Measurements from ENCODE around the gene LRRK2. TPM values are rescaled to one million over a fixed set of nuclear protein-coding genes. Genes with fewer than 3 reads are reported as not detected.

LRRK2 gene
- total and polyA plus RNA-seq, 8 donors: 2.9 to 28.1 (median 4.6) TPM

DNA sequence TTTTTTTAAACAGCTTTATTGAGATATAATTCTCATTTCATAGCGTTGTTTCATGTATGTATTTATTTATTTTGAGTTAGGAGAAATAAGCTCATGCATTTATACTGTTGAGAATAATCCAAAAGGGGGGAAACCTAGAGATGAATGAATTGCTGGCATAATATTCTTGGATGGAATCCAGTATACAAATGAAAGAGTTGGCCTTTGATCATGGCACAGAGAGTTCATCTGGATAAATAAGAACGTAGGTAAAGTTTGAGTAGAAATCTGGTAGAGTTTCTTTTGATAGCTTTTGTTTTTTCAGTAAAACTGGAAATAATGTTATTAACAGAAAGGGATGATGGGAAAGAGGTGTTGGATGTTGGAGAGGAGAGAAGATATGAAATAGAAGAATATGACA is 166.2 kb downstream of the LRRK2 start:
- no peak for TF ChIP-seq EP300 (IDR thresholded peaks at IDR 0.05)

DNA sequence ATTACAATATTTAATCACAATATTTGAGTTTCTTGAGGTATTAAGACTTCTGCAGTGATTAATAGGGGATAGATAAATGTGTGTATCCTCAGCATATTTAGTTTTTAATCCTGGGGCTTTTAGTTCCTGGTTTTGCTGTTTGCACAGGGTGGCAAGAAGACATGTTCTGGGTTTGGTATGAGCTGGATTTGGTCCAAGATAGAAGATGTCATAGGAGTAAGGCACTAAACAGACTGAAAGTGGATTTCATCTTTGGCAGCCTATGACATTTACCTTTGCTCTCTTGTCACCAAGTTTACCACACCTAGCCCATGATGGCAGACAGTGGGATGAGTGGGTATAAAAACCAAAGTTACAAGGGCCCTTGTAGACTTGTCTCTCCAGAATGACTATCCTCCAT is 168.2 kb downstream of the LRRK2 start:
- Histone ChIP-seq H3K4me1 (no peaks in the 10 kb centered on the region), H3K27me3 (no peaks in the 10 kb centered on the region), H3K27ac (no peak overlapping the region), H3K36me3 (no peaks in the 10 kb centered on the region), H3K9me3 (no peaks in the 10 kb centered on the region), H3K4me3 (no peak overlapping the region)
- intact Hi-C loops (cut with DNase I; ENCODE audit: low total_unique reads): no loop called here
- no peak for DNase-seq
- TF ChIP-seq POLR2AphosphoS5 (IDR thresholded peaks at IDR 0.05) (no peak), POLR2A (IDR thresholded peaks at IDR 0.05) (no peak), EP300 (IDR thresholded peaks at IDR 0.05) (no peak)
- TF ChIP-seq, protein P1, sequence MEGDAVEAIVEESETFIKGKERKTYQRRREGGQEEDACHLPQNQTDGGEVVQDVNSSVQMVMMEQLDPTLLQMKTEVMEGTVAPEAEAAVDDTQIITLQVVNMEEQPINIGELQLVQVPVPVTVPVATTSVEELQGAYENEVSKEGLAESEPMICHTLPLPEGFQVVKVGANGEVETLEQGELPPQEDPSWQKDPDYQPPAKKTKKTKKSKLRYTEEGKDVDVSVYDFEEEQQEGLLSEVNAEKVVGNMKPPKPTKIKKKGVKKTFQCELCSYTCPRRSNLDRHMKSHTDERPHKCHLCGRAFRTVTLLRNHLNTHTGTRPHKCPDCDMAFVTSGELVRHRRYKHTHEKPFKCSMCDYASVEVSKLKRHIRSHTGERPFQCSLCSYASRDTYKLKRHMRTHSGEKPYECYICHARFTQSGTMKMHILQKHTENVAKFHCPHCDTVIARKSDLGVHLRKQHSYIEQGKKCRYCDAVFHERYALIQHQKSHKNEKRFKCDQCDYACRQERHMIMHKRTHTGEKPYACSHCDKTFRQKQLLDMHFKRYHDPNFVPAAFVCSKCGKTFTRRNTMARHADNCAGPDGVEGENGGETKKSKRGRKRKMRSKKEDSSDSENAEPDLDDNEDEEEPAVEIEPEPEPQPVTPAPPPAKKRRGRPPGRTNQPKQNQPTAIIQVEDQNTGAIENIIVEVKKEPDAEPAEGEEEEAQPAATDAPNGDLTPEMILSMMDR (IDR thresholded peaks at IDR 0.05): no peak

More for the DNA sequence above, 166.2 kb downstream of the LRRK2 start:
- Histone ChIP-seq H3K4me1 (no peaks in the 10 kb centered on the region), H3K9me3 (no peaks in the 10 kb centered on the region), H3K27me3 (no peaks in the 10 kb centered on the region), H3K4me3 (no peak overlapping the region), H3K36me3 (no peaks in the 10 kb centered on the region), H3K27ac (no peak overlapping the region)
- no peak for DNase-seq
- intact Hi-C loops (cut with DNase I; ENCODE audit: low total_unique reads): no loop called here
- 50 to 72% (median 67%) methylated on average over 2 of the region's 2 CpGs for WGBS, 5 donors

DNA sequence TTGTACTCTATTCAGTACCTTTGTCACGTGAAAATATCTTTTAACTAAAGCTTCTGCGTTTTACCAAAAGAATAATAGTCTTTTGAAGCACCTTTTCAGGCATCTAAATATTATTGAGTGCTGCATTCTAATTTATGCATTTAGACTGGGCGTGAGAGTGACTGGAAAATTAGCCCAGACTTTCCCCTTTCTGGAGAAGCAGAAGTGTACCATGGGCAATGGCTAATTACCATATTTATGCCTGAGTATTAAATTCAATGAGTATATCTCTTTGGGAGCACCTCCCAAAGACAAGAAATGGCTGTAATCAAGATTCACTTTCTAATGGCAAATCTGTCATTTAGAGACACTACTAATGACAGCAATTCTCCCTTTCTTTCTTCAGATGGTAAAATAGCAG is 174.9 kb downstream of the LRRK2 start:
- no peak overlapping the region for H3K4me3 ChIP-seq
- no peaks in the 10 kb centered on the region for H3K4me1 ChIP-seq
- no peak for DNase-seq
- no peak overlapping the region for H3K27ac ChIP-seq
- 68 to 80% (median 77%) methylated on average over 3 of the region's 3 CpGs for WGBS, 5 donors
- no peaks in the 10 kb centered on the region for H3K36me3 ChIP-seq
- no peaks in the 10 kb centered on the region for H3K9me3 ChIP-seq
- TF ChIP-seq, protein P1 (IDR thresholded peaks at IDR 0.05): no peak
- TF ChIP-seq POLR2A (IDR thresholded peaks at IDR 0.05): no peak
- TF ChIP-seq EP300 (IDR thresholded peaks at IDR 0.05): no peak
- TF ChIP-seq POLR2AphosphoS5 (IDR thresholded peaks at IDR 0.05): no peak
- intact Hi-C loops (cut with DNase I; ENCODE audit: low total_unique reads): no loop called here
- H3K27me3 ChIP-seq: no peaks in the 10 kb centered on the region

DNA sequence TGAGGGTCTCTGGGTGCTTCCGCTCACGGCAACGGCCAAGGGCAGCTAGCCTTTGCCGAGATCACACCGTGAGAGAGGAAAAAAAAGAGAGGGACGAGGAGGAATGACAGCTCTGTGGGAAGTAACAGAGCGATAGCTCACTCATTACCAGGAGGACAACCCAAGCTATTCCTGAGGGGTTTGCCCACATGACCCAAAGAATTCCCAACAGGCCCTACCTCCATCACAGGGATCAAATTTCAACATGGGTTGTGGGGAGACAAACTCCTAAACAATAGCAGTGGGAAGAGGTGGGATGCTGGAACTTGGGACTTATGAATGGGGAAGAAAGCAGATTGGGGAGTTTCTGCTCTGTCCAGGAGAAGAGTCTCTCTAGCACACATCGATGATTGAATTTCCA is 180.6 kb downstream of the LRRK2 start:
- DNase-seq: no peak

More for the DNA sequence above, 180.6 kb downstream of the LRRK2 start:
- Histone ChIP-seq H3K36me3 (no peaks in the 10 kb centered on the region), H3K27me3 (no peaks in the 10 kb centered on the region), H3K4me3 (no peak overlapping the region), H3K4me1 (no peaks in the 10 kb centered on the region), H3K27ac (no peak overlapping the region), H3K9me3 (no peaks in the 10 kb centered on the region)
- 79 to 87% (median 86%) methylated on average over 8 of the region's 8 CpGs for WGBS, 5 donors
- TF ChIP-seq, protein P1 (IDR thresholded peaks at IDR 0.05): no peak
- TF ChIP-seq POLR2A (IDR thresholded peaks at IDR 0.05) (no peak), EP300 (IDR thresholded peaks at IDR 0.05) (no peak), POLR2AphosphoS5 (IDR thresholded peaks at IDR 0.05) (no peak)
- intact Hi-C loops (cut with DNase I; ENCODE audit: low total_unique reads): no loop called here

Other genes with a start within 250 kb of the LRRK2 start
- gene SLC2A13, start 118.9 kb upstream of the LRRK2 start, total RNA-seq: 10 to 100 TPM in 3 of 5 donors, 1 to 10 TPM in 2; 3.5 to 87.5 (median 17.2) TPM
- gene SLC2A13, start 118.9 kb upstream of the LRRK2 start, polyA plus RNA-seq: 1 to 10 TPM in 2 of 3 donors, under 1 TPM in 1; 0.93 to 1.4 (median 1.1) TPM

All from stomach (tissue), 9 donors.